ENCODE data around the gene NCKAP1. TPM values are rescaled to one million over a fixed set of nuclear protein-coding genes. Genes with fewer than 3 reads are reported as not detected.

NCKAP1 gene
- total and polyA plus RNA-seq, 10 of the 15 experiments (the other 5 are each of a cell fraction or from before 2014, with no cell fraction given), result 0.11 to 1.5 (median 0.52) TPM

DNA sequence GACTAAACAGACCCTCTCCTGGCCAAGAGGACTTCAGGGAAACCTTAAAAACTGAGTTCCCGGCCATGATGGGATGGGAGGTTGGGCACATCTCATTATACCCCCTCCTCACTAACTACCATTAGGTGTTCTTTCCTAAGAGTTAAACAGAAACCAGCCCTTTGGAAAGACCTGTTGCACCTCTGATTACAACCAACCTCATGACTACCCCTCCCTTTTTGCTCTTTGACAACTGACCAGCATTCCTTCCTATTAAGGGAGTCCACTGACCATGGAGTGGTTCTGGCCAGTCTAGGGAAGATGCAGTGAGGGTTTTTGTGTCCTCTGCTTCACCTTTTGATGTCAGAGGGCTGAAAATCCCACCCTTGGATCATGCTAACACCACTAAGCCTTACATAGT is 127.3 kb downstream of the NCKAP1 start:
- no peaks in the 10 kb centered on the region for H3K27me3 ChIP-seq (replicated peaks in 1 of 2; ENCODE audit: control insufficient read depth in 2 of 2, insufficient read depth in 2 of 2, low read length in 1 of 2)
- no peak overlapping the region for H3K27ac ChIP-seq (ENCODE audit: control insufficient read depth, insufficient read depth)
- BruUV-seq (replicated peaks), result no TSS peak
- no peaks in the 10 kb centered on the region for H4K20me1 ChIP-seq (ENCODE audit: control insufficient read depth, insufficient read depth)
- no peak overlapping the region for H3K4me3 ChIP-seq
- ChIA-PET POLR2A (no interaction called here), RAD21 (ENCODE audit: unreplicated experiment) (no interaction called here), SMC1A (ENCODE audit: uncharacterized antibody, unreplicated experiment) (no interaction called here), CTCF (no interaction called here)
- H3K9me3 ChIP-seq (replicated peaks; ENCODE audit: control insufficient read depth, insufficient read depth, low read length), result no peaks in the 10 kb centered on the region
- in situ Hi-C loops (cut with MboI) (no loop called here), intact Hi-C loops (cut with micrococcal nuclease; ENCODE audit: unreplicated experiment) (no loop called here)
- 29% methylated on average over 1 of the region's 1 CpG for WGBS (ENCODE audit: insufficient coverage, insufficient replicate concordance, low lambda C conversion rate, missing lambda C conversion rate)
- no peak overlapping the region for H3K4me2 ChIP-seq (ENCODE audit: control insufficient read depth, insufficient read depth)
- no peak for DNase-seq (ENCODE audit: low read depth, low spot score)
- no peaks in the 10 kb centered on the region for H3K79me2 ChIP-seq (ENCODE audit: control insufficient read depth, insufficient read depth, low read length)
- ATAC-seq, result no peak
- no peaks in the 10 kb centered on the region for H3K36me3 ChIP-seq (ENCODE audit: control insufficient read depth in 2 of 2, insufficient read depth in 2 of 2, low read length in 1 of 2)
- no peak overlapping the region for H2AFZ ChIP-seq (ENCODE audit: control insufficient read depth, low read depth, low read length)
- H3K9ac ChIP-seq (ENCODE audit: control insufficient read depth, insufficient read depth, low read length), result no peak overlapping the region
- FAIRE-seq, result no peak
- no peaks in the 10 kb centered on the region for H3K4me1 ChIP-seq (ENCODE audit: control insufficient read depth, insufficient read depth, low read length)
- no peak for TF ChIP-seq BMI1 (IDR thresholded peaks at IDR 0.05; ENCODE audit: borderline replicate concordance)
- TF ChIP-seq BACH1 (IDR thresholded peaks at IDR 0.05; ENCODE audit: borderline replicate concordance), result no peak
- TF ChIP-seq PAX5 (IDR thresholded peaks at IDR 0.05; ENCODE audit: borderline replicate concordance, low read depth, low read length), result no peak
- TF ChIP-seq, protein P1, sequence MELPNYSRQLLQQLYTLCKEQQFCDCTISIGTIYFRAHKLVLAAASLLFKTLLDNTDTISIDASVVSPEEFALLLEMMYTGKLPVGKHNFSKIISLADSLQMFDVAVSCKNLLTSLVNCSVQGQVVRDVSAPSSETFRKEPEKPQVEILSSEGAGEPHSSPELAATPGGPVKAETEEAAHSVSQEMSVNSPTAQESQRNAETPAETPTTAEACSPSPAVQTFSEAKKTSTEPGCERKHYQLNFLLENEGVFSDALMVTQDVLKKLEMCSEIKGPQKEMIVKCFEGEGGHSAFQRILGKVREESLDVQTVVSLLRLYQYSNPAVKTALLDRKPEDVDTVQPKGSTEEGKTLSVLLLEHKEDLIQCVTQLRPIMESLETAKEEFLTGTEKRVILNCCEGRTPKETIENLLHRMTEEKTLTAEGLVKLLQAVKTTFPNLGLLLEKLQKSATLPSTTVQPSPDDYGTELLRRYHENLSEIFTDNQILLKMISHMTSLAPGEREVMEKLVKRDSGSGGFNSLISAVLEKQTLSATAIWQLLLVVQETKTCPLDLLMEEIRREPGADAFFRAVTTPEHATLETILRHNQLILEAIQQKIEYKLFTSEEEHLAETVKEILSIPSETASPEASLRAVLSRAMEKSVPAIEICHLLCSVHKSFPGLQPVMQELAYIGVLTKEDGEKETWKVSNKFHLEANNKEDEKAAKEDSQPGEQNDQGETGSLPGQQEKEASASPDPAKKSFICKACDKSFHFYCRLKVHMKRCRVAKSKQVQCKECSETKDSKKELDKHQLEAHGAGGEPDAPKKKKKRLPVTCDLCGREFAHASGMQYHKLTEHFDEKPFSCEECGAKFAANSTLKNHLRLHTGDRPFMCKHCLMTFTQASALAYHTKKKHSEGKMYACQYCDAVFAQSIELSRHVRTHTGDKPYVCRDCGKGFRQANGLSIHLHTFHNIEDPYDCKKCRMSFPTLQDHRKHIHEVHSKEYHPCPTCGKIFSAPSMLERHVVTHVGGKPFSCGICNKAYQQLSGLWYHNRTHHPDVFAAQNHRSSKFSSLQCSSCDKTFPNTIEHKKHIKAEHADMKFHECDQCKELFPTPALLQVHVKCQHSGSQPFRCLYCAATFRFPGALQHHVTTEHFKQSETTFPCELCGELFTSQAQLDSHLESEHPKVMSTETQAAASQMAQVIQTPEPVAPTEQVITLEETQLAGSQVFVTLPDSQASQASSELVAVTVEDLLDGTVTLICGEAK (IDR thresholded peaks at IDR 0.05; ENCODE audit: borderline replicate concordance), result no peak
- TF ChIP-seq, protein P2, sequence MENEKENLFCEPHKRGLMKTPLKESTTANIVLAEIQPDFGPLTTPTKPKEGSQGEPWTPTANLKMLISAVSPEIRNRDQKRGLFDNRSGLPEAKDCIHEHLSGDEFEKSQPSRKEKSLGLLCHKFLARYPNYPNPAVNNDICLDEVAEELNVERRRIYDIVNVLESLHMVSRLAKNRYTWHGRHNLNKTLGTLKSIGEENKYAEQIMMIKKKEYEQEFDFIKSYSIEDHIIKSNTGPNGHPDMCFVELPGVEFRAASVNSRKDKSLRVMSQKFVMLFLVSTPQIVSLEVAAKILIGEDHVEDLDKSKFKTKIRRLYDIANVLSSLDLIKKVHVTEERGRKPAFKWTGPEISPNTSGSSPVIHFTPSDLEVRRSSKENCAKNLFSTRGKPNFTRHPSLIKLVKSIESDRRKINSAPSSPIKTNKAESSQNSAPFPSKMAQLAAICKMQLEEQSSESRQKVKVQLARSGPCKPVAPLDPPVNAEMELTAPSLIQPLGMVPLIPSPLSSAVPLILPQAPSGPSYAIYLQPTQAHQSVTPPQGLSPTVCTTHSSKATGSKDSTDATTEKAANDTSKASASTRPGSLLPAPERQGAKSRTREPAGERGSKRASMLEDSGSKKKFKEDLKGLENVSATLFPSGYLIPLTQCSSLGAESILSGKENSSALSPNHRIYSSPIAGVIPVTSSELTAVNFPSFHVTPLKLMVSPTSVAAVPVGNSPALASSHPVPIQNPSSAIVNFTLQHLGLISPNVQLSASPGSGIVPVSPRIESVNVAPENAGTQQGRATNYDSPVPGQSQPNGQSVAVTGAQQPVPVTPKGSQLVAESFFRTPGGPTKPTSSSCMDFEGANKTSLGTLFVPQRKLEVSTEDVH (IDR thresholded peaks at IDR 0.05; ENCODE audit: low read depth, partially characterized antibody), result no peak
- TF ChIP-seq, protein P3, sequence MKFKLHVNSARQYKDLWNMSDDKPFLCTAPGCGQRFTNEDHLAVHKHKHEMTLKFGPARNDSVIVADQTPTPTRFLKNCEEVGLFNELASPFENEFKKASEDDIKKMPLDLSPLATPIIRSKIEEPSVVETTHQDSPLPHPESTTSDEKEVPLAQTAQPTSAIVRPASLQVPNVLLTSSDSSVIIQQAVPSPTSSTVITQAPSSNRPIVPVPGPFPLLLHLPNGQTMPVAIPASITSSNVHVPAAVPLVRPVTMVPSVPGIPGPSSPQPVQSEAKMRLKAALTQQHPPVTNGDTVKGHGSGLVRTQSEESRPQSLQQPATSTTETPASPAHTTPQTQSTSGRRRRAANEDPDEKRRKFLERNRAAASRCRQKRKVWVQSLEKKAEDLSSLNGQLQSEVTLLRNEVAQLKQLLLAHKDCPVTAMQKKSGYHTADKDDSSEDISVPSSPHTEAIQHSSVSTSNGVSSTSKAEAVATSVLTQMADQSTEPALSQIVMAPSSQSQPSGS (IDR thresholded peaks at IDR 0.05; ENCODE audit: low read length), result no peak
- TF ChIP-seq, protein P4, sequence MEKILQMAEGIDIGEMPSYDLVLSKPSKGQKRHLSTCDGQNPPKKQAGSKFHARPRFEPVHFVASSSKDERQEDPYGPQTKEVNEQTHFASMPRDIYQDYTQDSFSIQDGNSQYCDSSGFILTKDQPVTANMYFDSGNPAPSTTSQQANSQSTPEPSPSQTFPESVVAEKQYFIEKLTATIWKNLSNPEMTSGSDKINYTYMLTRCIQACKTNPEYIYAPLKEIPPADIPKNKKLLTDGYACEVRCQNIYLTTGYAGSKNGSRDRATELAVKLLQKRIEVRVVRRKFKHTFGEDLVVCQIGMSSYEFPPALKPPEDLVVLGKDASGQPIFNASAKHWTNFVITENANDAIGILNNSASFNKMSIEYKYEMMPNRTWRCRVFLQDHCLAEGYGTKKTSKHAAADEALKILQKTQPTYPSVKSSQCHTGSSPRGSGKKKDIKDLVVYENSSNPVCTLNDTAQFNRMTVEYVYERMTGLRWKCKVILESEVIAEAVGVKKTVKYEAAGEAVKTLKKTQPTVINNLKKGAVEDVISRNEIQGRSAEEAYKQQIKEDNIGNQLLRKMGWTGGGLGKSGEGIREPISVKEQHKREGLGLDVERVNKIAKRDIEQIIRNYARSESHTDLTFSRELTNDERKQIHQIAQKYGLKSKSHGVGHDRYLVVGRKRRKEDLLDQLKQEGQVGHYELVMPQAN (conservative IDR thresholded peaks at IDR 0.05), result no peak
- TF ChIP-seq MEF2A (IDR thresholded peaks at IDR 0.05; ENCODE audit: insufficient read depth, low read depth, low read length), result no peak
- TF ChIP-seq, protein P5, sequence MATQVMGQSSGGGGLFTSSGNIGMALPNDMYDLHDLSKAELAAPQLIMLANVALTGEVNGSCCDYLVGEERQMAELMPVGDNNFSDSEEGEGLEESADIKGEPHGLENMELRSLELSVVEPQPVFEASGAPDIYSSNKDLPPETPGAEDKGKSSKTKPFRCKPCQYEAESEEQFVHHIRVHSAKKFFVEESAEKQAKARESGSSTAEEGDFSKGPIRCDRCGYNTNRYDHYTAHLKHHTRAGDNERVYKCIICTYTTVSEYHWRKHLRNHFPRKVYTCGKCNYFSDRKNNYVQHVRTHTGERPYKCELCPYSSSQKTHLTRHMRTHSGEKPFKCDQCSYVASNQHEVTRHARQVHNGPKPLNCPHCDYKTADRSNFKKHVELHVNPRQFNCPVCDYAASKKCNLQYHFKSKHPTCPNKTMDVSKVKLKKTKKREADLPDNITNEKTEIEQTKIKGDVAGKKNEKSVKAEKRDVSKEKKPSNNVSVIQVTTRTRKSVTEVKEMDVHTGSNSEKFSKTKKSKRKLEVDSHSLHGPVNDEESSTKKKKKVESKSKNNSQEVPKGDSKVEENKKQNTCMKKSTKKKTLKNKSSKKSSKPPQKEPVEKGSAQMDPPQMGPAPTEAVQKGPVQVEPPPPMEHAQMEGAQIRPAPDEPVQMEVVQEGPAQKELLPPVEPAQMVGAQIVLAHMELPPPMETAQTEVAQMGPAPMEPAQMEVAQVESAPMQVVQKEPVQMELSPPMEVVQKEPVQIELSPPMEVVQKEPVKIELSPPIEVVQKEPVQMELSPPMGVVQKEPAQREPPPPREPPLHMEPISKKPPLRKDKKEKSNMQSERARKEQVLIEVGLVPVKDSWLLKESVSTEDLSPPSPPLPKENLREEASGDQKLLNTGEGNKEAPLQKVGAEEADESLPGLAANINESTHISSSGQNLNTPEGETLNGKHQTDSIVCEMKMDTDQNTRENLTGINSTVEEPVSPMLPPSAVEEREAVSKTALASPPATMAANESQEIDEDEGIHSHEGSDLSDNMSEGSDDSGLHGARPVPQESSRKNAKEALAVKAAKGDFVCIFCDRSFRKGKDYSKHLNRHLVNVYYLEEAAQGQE (IDR thresholded peaks at IDR 0.05; ENCODE audit: low read depth, low read length), result no peak
- TF ChIP-seq SIN3A (IDR thresholded peaks at IDR 0.05; ENCODE audit: low read depth, low read length), result no peak
